GM18508 (cell line): ENCODE data around the gene APOL3.
"Not testable (repeated sequence)": the region's sequence is repeated elsewhere in the genome, so short reads cannot be mapped to it uniquely, and the experiment has no call there.

ENCODE experiments used
- ATAC-seq: cut with Tn5 transposase; IDR thresholded peaks from one replicate; pipeline ENCODE4 v1.9.1; 2021; ENCODE audit warnings: moderate number of reproducible peaks; ENCODE audit not compliant: insufficient read depth, unreplicated experiment

Gene APOL3

GRCh38 chr22:36138709-36139108, 21.8 kb downstream of the APOL3 start:
- not testable (repeated sequence) for ATAC-seq

GRCh38 chr22:36136988-36137387, 23.6 kb downstream of the APOL3 start:
- ATAC-seq, result no peak

- ATAC-seq, result no peak
These were observed 24.1 kb downstream of the APOL3 start for GRCh38 chr22:36136475-36136874.

DNA sequence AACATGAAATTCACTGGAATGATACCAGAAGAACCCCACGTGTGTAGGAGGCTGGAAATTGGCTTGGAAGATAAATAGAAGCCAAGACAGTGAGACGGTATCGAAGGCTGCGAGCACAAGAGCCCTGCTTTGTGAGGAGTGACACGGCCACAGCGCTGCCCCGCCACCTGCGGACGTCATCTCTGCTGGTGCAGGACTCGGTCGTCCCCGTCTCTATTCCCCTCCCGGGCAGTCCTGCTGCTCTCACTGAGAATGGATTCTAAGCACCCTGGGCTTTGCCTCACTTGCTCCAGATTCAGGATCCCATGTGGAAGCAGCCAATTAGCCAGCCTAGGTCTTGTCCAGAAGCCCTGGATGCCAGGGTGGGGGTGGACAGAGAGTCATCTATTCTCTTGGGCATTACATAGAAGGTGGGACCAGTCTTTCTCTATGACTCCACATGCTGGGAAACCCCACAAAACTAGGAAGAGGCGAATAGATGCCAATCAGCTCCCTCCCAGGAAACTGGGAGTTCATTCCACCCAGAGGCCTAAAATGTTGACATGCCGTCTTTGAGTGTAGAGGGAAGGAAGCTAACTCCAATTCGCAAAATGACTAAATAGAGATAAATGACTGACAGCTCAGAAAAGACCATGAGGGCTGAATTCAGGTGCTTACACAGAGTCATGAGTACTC, 25.1 kb downstream of the APOL3 start:
- ATAC-seq, result no peak

DNA sequence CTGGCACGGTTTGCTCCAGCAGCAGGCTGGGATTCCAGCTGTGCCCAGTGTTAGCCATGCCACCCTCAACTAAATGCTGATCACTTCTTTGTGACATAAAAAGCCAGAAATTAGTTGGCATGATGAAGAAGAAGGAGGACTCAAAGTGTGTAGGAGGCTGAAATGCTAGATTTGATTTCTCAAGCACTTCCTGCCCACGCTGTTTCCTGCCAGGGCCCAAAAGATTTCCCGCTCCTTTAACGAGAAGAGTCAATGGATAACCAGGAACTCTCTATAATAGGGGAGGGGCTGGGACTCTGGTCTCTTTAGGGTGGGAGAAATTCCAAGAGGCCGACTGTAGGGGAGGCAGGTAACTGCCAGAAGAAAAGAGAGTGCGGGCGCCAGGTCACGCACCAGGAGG, 26.4 kb downstream of the APOL3 start:
- ATAC-seq, result no peak

GRCh38 chr22:36131907-36132306, 28.6 kb downstream of the APOL3 start:
- no peak for ATAC-seq

DNA sequence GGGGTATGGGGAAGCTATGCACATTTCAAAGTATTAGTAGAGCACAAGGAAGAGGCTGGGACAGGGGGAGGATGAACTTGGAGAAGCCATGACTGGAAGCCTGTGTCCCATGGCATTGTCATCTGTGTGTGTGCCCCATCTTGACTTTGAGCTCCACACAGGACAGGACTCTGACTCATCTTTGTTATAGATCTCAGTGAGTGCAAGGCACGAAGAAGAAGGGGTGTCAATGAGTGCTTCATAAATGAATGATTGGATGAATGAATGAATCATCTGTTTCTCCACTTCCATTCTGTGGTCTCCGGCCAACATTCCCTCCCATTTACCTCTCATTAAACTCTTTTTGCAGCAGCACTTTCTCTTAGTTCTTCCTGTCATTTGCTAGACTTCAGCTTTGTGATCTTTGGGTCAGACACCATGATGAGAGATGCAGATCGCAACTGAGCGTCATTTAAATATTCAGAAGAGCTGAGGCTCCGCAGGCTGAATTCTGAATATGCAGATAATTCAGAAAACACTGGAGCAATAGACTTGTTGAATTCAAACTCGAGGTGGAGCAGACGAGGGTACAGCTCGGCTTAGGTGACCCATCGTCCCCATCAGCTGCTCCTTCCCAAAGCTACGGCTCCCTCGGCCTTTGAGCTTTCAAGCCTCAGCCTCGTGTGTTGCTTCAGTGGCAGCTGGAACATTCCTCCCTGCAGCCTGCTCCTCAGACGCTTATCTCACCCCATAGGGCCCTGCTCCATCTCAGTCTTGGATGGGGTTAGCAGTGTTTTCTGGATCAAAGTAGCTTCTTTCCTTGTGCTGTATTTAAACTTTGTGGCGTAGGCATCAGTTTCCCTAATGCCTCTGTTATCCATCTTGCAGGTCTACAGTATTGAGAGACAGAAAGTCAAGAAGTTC, 30.8 kb downstream of the APOL3 start:
- ATAC-seq, result no peak

GRCh38 chr22:36129071-36129470, 31.5 kb downstream of the APOL3 start:
- ATAC-seq, result no peak

GRCh38 chr22:36125994-36126531, 34.5 kb downstream of the APOL3 start:
- no peak for ATAC-seq

DNA sequence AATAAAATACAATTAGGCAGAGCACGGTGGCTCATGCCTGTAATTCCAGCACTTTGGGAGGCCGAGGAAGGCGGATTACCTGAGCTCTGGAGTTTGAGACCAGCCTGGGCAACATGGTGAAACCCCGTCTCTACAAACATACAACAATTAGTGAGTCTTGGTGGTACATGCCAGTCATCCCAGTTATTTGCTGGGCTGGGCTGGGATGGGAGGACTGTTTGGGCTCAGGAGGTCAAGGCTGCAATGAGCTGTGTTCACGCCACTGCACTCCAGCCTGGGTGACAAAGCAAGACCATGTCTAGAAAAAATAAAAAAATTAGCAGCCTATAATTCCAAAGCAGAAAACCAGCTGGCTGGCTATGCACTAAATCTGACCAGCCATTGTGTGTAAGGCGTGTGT, 35.1 kb downstream of the APOL3 start:
- ATAC-seq, result no peak

DNA sequence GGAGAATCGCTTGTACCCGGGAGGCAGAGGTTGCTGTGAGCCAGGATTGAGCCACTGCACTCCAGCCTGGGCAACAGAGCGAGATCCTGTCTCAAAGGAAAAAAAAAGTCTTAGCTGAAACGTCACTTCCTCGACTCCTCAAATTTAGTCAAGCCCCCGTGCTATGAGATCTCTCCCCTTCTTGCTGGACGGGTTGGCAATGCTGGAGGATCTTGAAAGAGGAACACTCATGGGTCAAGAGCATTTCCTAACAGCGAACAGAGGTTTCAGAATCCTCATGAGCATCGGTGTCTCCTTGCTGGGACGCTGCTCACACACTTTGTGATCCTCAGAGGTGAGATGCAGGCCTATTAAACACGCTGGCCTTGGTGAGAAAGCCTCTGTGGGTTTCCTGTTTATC, 35.9 kb downstream of the APOL3 start:
- no peak for ATAC-seq

DNA sequence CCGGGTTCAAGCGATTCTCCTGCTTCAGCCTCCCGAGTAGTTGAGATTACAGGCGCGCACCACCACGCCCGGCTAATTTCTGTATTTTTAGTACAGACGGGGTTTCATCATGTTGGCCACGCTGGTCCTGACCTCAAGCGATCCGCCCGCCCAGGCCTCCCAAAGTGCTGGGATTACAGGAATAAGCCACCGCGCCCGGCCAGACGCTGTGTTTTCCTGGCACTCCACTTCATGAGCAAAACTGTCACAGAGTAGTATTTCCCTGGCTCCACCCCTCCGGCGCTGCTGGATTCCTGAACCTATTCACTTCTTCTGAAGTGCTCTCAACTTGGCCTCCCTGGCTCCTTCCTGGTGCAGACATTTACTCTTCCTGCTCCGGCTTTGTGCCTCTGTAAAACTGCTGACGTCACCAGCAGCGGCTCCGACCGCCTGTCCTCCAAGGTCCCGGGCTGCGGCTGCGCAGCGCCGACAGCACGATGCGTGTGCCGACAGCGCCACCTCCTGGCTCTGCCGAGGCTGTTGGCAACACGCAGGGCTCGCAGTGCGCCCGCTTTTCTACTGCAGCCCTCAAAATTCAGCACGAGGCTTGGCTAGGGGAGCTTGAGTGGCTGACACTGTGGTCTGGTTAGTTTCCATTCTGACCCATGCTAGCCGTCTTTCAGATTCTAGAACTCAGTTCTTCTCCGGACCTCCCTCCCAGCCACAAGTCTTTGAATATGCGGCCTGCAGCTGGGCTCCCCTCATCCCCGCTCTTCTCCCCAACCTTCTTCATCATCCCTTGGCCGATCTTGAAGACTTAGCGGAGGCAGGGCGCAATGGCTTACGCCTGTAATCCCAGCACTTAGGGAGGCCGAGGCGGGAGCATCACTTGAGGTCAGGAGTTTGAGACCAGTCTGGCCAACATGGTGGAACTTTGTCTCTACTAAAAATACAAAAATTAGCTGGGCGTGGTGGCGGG, 36.6 kb downstream of the APOL3 start:
- ATAC-seq, result no peak

DNA sequence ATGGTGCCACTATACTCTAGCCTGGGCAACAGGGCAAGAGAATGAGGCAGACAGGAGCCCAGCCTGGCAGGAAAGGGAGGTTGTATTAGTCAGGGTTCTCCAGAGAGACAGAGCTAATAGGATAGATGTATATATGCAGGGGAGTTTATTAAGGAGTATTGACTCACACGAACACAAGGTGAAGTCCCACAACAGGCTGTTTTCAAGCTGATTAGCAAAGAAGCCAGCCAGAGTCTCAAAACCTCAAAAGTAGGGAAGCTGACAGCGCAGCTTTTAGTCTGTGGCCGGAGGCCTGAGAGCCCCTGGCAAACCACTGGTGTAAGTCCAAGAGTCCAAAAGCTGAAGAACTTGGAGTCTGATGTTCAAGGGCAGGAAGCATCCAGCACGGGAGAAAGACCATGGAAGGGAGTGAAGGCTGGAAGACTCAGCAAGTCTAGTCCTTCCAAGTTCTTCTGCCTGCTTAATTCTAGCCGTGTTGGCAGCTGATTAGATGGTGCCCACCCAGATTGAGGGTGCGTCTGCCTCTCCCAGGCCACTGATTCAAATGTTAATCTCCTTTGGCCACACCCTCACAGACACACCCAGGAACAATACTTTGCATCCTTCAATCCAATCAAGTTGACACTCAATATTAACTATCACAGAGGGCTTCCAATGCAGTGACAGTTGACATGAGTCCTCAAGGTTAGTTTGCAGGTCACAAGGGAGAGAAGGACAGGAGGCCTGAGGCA, 39.8 kb downstream of the APOL3 start:
- not testable (repeated sequence) for ATAC-seq

GRCh38 chr22:36117053-36117554, 43.5 kb downstream of the APOL3 start:
- no peak for ATAC-seq

GRCh38 chr22:36116127-36116526, 44.4 kb downstream of the APOL3 start:
- ATAC-seq, result no peak

GRCh38 chr22:36113121-36113520, 47.4 kb downstream of the APOL3 start:
- ATAC-seq, result no peak

- no peak for ATAC-seq
These were observed 49.2 kb downstream of the APOL3 start for GRCh38 chr22:36111316-36111715.

DNA sequence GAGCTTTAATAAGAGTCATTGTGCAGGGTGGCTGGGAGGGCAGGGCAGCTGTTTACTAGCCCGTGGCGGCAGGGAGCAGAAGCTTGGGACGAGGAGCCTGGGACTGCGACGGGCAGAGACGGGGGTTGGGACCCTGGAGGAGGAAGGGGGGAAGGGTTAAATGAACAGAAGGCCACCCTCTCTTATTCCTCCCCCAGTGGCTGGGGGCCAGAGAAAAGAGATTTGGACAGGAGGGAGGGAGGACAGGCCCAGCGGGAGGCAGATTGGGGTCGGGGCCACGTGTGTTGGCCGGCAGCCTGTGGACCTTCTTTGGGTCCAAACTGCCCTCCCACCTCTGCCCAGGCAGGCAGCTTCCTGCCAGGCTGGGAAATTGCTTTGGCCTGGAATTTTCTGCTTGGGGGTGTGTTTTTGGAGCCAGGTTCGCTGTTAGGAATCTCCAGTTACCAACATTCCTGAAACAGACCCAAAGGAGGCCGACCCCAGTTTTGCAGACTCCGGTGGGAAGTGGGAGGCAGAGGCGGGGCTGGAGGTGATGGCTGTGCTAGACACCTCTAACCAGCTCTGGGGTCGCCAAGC, 50.2 kb downstream of the APOL3 start:
- no peak for ATAC-seq

DNA sequence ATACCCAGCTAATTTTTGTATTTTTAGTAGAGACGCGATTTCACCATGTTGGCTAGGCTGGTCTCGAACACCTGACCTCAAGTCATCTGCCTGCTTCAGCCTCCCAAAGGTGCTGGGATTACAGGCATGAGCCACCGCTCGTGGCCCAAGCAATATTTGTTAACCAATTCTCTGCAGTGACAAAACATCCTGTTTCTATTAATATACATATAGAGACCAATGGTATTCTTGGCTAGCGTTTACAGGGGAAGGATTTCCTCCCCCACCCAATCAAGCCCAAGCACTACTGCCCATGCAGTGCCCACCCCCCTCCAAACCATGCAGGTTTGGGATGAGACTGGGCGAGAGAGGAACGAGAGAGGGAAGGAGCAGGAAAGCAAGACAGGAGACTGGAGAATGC, 53.1 kb downstream of the APOL3 start:
- ATAC-seq, result no peak
